SK-N-SH (cell line): ENCODE measurements around the gene OGN. TPM values are rescaled to one million over a fixed set of nuclear protein-coding genes. Genes with fewer than 3 reads are reported as not detected.

Experiments used
- CTCF ChIA-PET: fragments of 300-600, 350-600 bp; formaldehyde crosslinking; extraction: SDS; loops from one replicate; lab custom pipeline; 2021; lab: Yijun Ruan, JAX
- POLR2A ChIA-PET: fragments of 350-600 bp; sonication (Branson Sonifier 250); formaldehyde crosslinking; extraction: SDS; loops from one replicate; lab custom pipeline; 2020; ENCODE audit warnings: antibody characterized with exemption, inconsistent platforms; lab: Yijun Ruan, JAX
- DNase-seq: peaks from one replicate; pipeline ENCODE4 v3.0.0; 2012
- H2AFZ ChIP-seq: fragments of 200-600 bp; sonication (generic); 2 replicates; pipeline ENCODE4 v1.8.1; 2016; ENCODE audit warnings: antibody characterized with exemption, mild to moderate bottlenecking, low read depth
- H3F3A ChIP-seq: fragments of 200-600 bp; sonication (generic); replicated peaks from 2 replicates; pipeline ENCODE3; 2016; ENCODE audit warnings: antibody characterized with exemption, mild to moderate bottlenecking; ENCODE audit not compliant: insufficient read depth
- H3K27ac ChIP-seq, 2 experiments: fragments of 200-500 bp in 1 of 2; fragments of 200-600 bp in 1 of 2; sonication (Bioruptor generic) in 1 of 2; sonication (generic), shearing (Covaris generic) in 1 of 2; 2 replicates each; pipeline versions ENCODE4 v1.5.1 to v1.6.1; 2014 to 2016; ENCODE audit warnings: low read depth in 2 of 2, inconsistent platforms in 1 of 2, low read length in 1 of 2, mild to moderate bottlenecking in 1 of 2, mixed read lengths in 1 of 2
- H3K27me3 ChIP-seq: fragments of 200-600 bp; sonication (generic), shearing (Covaris generic); 2 replicates; pipeline ENCODE4 v1.6.1; 2016; ENCODE audit warnings: mixed run types; ENCODE audit not compliant: insufficient read depth
- H3K36me3 ChIP-seq, 2 experiments: fragments of 200-500 bp in 1 of 2; fragments of 200-600 bp in 1 of 2; sonication (Bioruptor generic) in 1 of 2; sonication (generic) in 1 of 2; replicated peaks in 1 of 2; 2 replicates each; pipeline versions ENCODE3 to v1.5.1; 2014 to 2016; ENCODE audit warnings: low read length in 1 of 2, mild to moderate bottlenecking in 1 of 2; ENCODE audit not compliant: insufficient read depth in 2 of 2, control insufficient read depth in 1 of 2
- H3K4me1 ChIP-seq, 2 experiments: fragments of 200-500 bp in 1 of 2; fragments of 200-600 bp in 1 of 2; sonication (Bioruptor generic) in 1 of 2; sonication (generic), shearing (Covaris generic) in 1 of 2; 2 replicates each; pipeline versions ENCODE4 v1.5.1 to v1.6.1; 2014 to 2016; ENCODE audit warnings: low read depth in 1 of 2, low read length in 1 of 2, mixed run types in 1 of 2; ENCODE audit not compliant: insufficient read depth in 2 of 2, control insufficient read depth in 1 of 2
- H3K4me2 ChIP-seq: fragments of 200-600 bp; sonication (generic), shearing (Covaris generic); 2 replicates; pipeline ENCODE4 v1.6.1; 2017; ENCODE audit warnings: mixed run types
- H3K4me3 ChIP-seq, 2 experiments: fragments of 200-500 bp in 1 of 2; fragments of 200-600 bp in 1 of 2; sonication (Bioruptor generic) in 1 of 2; sonication (generic), shearing (Covaris generic) in 1 of 2; 2 replicates each; pipeline versions ENCODE4 v1.5.1 to v1.8.1; 2014 to 2016; ENCODE audit warnings: low read depth in 2 of 2, inconsistent platforms in 1 of 2, low read length in 1 of 2, mild to moderate bottlenecking in 1 of 2, mixed read lengths in 1 of 2, moderate library complexity in 1 of 2
- H3K79me2 ChIP-seq: fragments of 200-600 bp; sonication (generic); 2 replicates; pipeline ENCODE4 v1.8.1; 2017; ENCODE audit warnings: mild to moderate bottlenecking; ENCODE audit not compliant: insufficient read depth
- H3K9ac ChIP-seq: fragments of 200-600 bp; sonication (generic); 2 replicates; pipeline ENCODE4 v1.6.1; 2017; ENCODE audit warnings: mixed run types
- H3K9me2 ChIP-seq: fragments of 200-600 bp; sonication (generic); 2 replicates; pipeline ENCODE4 v1.6.1; 2017; ENCODE audit warnings: mixed run types
- H3K9me3 ChIP-seq: fragments of 200-600 bp; sonication (generic); 2 replicates; pipeline ENCODE4 v1.6.1; 2017; ENCODE audit warnings: mixed run types, mild to moderate bottlenecking, moderate library complexity
- H4K20me1 ChIP-seq: fragments of 200-600 bp; sonication (generic); 2 replicates; pipeline ENCODE4 v1.6.1; 2017; ENCODE audit warnings: mild to moderate bottlenecking, mixed run types; ENCODE audit not compliant: insufficient read depth
- CHD2 ChIP-seq: fragments of 150-350 bp; IDR thresholded peaks from 2 replicates; pipeline ENCODE4 v1.6.1; 2018; ENCODE audit warnings: low read length; ENCODE audit not compliant: partially characterized antibody
- ELF1 ChIP-seq: IDR thresholded peaks from 2 replicates; pipeline ENCODE4 v1.4.0; 2012
- EP300 ChIP-seq, 2 experiments: IDR thresholded peaks; 2 replicates each; pipeline versions ENCODE4 v1.4.0 to v1.6.1; 2012; ENCODE audit warnings: borderline replicate concordance in 1 of 2, low read depth in 1 of 2, low read length in 1 of 2
- EZH2phosphoT487 ChIP-seq: fragments of 200-600 bp; sonication (generic); IDR thresholded peaks from 2 replicates; pipeline ENCODE4 v1.6.1; 2017; ENCODE audit warnings: low read depth, mixed run types, mild to moderate bottlenecking, antibody characterized with exemption, moderate library complexity, borderline replicate concordance
- FOSL2 ChIP-seq: IDR thresholded peaks from 2 replicates; pipeline ENCODE4 v1.4.0; 2012; ENCODE audit warnings: low read depth, mild to moderate bottlenecking, moderate library complexity, borderline replicate concordance
- GATA2 ChIP-seq: sonication (generic); formaldehyde crosslinking; IDR thresholded peaks from 2 replicates; pipeline ENCODE4 v1.5.0; 2020; ENCODE audit warnings: mild to moderate bottlenecking, missing genetic modification reagents
- JUND ChIP-seq: IDR thresholded peaks from 2 replicates; pipeline ENCODE4 v1.4.0; 2012
- MEF2A ChIP-seq: IDR thresholded peaks from 2 replicates; pipeline ENCODE4 v1.4.0; 2012; ENCODE audit warnings: low read depth, borderline replicate concordance
- NFIC ChIP-seq: IDR thresholded peaks from 2 replicates; pipeline ENCODE4 v1.4.0; 2012; ENCODE audit warnings: borderline replicate concordance
- PBX3 ChIP-seq: IDR thresholded peaks from 2 replicates; pipeline ENCODE4; 2012
- REST ChIP-seq: IDR thresholded peaks from 2 replicates; pipeline ENCODE4 v1.6.1; 2012; ENCODE audit warnings: mild to moderate bottlenecking, low read depth, low read length, moderate library complexity
- RXRA ChIP-seq: IDR thresholded peaks from 2 replicates; pipeline ENCODE4 v1.4.0; 2012; ENCODE audit warnings: low read depth, mild to moderate bottlenecking, borderline replicate concordance
- SIN3A ChIP-seq: IDR thresholded peaks from 2 replicates; pipeline ENCODE4 v1.6.1; 2012; ENCODE audit warnings: low read depth, mild to moderate bottlenecking, low read length, moderate library complexity, borderline replicate concordance
- SMC3 ChIP-seq: IDR thresholded peaks from 2 replicates; pipeline ENCODE4 v1.6.1; 2012; ENCODE audit warnings: low read depth, low read length, improper control_type of control experiment
- TCF12 ChIP-seq: IDR thresholded peaks from 2 replicates; pipeline ENCODE4 v1.4.0; 2012
- TEAD4 ChIP-seq: IDR thresholded peaks from 2 replicates; pipeline ENCODE4 v1.4.0; 2012; ENCODE audit warnings: mild to moderate bottlenecking, borderline replicate concordance; ENCODE audit not compliant: insufficient read depth
- USF2 ChIP-seq: fragments of 150-350 bp; IDR thresholded peaks from 2 replicates; pipeline ENCODE4 v1.6.1; 2017; ENCODE audit warnings: antibody characterized with exemption, low read length, low read depth, borderline replicate concordance
- WGBS: methylation state at CpG from one replicate; pipeline ENCODE4 v1.1.6; 2017; ENCODE audit warnings: low lambda C conversion rate; 5-methylcytosine and 5-hydroxymethylcytosine counted together
- polyA plus RNA-seq, 3 experiments: library from polyadenylated mRNA; depleted of rRNA; stranded (reverse); fragments of >200 nt; gene quantifications; 2 replicates each; pipeline ENCODE4 v1.2.3, GENCODE V29; 2012

Gene OGN
- polyA plus RNA-seq, 1 of the 3 experiments (the other 2 are of a cell fraction): 0.03 TPM

- Histone ChIP-seq H3K27me3 (no peaks in the 10 kb centered on the region), H3K4me3 (no peak overlapping the region), H3K79me2 (no peaks in the 10 kb centered on the region), H4K20me1 (no peaks in the 10 kb centered on the region), H3K27ac (peak overlapping the region; percentile 60 to 80), H3K4me2 (peak overlapping the region; percentile 43; the same call in 1 of the 2 replicates), H3K9ac (no peak overlapping the region), H3K9me2 (no peaks in the 10 kb centered on the region), H3K4me1 (peaks cover 4 to 23% of the 10 kb centered on the region in 2 experiments; a peak in 3 of 4 replicates), H2AFZ (no peak overlapping the region), H3F3A (peaks cover 23% of the 10 kb centered on the region), H3K9me3 (no peaks in the 10 kb centered on the region), H3K36me3 (no peaks in the 10 kb centered on the region)
- TF ChIP-seq GATA2 (CRISPR knock-in tag) (no peak), RXRA (no peak), TCF12 (peak; percentile 38; the same call in 1 of the 2 replicates), USF2 (no peak), PBX3 (peak; percentile 81), SIN3A (no peak), JUND (peak; percentile 65), SMC3 (no peak), FOSL2 (peak; percentile 72), EP300 (IDR thresholded peaks at IDR 0.05; ENCODE audit: borderline replicate concordance in 1 of 2, low read depth in 1 of 2, low read length in 1 of 2) (peak in 1 of 2 experiments; percentile 26; a peak in 1 of 4 replicates), TEAD4 (no peak), REST (no peak), NFIC (peak; percentile 19; the same call in 1 of the 2 replicates), ELF1 (no peak), CHD2 (no peak), MEF2A (no peak), EZH2phosphoT487 (no peak)
- CTCF ChIA-PET: no interaction called here
- WGBS: 41% methylated on average over 1 of the region's 1 CpG
- POLR2A ChIA-PET: no interaction called here
- no peak for DNase-seq
These were observed 20.0 kb downstream of the OGN start for GRCh38 chr9:92384375-92384774.
